GDM1 (cell line): ENCODE results near the gene ECHDC3.
"Not testable (repeated sequence)": the region's sequence is repeated elsewhere in the genome, so short reads cannot be mapped to it uniquely, and the experiment has no call there.

Experiments
- DNase-seq: peaks from one replicate; lab custom pipeline; 2025; lab: John Stamatoyannopoulos, UW

The ECHDC3 gene, protein sequence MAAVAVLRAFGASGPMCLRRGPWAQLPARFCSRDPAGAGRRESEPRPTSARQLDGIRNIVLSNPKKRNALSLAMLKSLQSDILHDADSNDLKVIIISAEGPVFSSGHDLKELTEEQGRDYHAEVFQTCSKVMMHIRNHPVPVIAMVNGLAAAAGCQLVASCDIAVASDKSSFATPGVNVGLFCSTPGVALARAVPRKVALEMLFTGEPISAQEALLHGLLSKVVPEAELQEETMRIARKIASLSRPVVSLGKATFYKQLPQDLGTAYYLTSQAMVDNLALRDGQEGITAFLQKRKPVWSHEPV

DNA sequence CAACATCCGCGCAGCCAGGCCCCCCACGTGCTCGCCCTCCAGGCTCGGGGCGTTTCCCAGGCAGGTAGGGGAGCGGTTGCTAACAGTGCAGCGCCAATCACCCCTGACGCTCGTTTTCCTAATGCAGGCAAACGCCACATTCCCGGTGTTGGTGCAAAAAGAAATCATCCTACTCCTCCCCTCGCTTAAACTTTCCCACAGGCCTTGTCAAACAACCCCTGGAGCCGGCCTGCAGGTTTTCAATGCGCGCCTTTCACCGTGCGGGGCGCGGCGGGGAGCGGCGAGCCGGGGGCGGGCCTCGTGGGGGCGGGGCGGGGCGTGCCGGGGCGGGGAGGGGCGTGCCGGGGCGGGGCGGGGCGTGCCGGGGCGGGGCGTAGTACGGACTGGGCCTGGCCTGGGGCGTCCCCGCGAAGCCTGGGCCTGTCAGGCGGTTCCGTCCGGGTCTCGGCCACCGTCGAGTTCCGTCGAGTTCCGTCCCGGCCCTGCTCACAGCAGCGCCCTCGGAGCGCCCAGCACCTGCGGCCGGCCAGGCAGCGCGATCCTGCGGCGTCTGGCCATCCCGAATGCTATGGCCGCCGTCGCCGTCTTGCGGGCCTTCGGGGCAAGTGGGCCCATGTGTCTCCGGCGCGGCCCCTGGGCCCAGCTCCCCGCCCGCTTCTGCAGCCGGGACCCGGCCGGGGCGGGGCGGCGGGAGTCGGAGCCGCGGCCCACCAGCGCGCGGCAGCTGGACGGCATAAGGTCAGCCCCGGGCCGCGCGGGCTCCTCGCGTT is at the start of gene ECHDC3:
TSS of gene ECHDC3 (plus strand) at position 374 of the 770 bp plus-strand sequence. CDS start at position 569, 195 bp downstream.
- DNase-seq, result no peak

DNA sequence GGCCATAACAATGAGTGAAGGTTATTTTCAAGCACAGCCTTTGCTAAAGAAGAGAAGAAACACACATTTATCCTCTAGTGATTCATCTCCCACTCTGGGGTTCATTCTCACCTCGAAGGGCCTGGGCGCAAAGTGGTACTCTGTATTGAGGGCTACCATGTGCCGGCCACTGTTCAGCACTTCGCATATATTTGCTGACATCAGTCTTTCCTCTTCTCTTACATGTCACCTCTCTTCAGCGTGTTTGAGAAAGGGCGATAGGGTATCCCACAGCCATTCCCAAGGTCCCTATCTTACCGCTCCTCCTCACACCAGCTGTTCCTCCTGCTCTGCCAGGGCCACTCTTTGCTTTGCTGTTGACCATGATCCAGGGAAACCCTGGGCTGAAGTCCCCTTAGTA is 48.8 kb upstream of the ECHDC3 start:
- no peak for DNase-seq

DNA sequence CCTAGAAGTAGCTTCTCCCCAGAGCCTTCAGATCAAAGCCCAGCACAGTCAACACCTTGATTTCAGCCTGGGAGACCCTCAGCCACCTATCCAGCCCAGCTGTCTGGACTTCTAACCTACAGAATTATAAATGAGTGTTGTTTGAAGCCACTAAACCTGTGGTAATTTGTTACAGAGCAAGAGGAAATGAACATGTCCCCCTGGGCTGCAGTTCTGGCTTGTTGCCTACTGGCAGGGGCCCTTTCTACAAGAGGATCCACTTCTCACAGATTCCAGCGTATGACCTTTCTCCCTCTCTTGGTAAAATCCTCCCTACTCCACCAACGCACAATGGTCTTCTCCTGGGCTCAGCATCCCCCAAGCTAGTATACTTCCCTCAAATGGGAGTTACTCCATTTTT is 46.4 kb upstream of the ECHDC3 start:
- no peak for DNase-seq

DNA sequence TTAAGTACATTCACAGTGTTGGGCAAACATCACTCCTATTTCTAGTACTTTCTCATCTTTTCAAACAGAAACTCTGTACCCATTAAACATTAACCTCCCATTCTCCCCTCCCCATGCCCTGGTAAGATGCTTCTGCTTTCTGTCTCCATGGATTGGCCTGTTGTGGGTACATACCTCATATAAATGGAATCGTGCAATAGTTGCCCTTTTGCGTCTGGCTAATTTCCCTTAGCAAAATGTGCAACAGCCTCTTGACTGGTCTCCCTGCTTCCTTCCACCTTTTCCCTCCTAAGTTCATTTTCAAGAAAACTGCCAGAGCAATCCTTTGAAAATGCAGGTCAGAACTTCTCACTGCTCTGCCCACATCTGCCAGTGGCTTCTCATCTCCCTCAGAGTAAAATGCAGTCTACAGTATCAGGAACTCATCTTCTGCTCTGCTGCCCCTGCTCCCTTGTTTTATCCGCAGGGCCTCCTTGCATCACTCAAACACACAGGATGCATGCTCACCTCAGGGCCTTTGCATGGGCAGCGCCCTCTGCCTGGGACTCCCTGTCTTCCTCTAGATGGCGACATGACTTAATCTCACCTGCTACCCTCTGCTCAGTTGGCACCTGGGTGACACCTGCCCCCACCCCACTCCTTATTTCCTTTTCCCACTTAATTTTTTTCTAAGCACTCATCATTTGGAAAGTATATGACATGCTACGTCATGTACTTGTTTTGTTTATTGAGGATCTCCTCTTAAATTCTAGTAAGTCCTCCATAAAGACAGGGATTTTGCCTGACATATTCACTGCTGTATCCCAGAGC is 44.3 kb upstream of the ECHDC3 start:
- DNase-seq, result no peak

DNA sequence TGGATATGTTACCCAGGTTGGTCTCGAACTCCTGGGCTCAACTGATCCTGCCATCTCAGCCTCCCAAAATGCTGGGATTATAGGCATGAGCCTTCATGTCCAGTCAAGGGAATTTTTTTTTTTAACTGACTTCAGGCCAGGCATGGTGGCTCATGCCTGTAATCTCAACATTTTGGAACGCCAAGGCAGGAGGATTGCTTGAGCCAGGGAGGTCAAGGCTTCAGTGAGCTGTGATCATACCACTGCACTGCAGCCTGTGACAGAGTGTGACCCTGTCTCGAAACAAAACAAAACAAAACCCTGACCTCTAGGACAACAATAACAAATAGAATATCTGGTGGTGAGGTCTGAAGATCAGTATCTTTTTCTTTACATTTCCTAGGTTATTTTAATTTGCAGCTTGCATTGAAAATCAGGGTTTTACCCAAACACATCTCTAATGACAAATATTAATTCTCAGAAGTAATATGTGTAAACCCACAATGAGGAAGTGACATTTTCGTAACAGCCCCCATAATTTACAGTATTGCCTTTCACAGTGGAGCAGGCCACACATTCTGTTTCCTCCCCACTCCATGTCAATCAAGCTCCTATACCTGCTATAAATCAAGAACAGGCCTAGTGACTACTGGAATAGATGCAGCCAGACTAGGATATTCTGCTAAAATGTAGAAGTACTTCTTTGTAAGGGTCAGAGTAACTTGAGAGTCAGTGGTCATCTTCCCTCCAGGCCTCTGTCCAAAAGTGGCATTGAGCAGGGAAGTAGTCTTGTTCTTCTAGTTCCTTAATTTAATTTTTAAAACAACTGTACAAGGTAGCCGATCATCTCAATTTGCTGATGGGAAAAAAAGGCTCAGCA is 43.3 kb upstream of the ECHDC3 start:
- no peak for DNase-seq

DNA sequence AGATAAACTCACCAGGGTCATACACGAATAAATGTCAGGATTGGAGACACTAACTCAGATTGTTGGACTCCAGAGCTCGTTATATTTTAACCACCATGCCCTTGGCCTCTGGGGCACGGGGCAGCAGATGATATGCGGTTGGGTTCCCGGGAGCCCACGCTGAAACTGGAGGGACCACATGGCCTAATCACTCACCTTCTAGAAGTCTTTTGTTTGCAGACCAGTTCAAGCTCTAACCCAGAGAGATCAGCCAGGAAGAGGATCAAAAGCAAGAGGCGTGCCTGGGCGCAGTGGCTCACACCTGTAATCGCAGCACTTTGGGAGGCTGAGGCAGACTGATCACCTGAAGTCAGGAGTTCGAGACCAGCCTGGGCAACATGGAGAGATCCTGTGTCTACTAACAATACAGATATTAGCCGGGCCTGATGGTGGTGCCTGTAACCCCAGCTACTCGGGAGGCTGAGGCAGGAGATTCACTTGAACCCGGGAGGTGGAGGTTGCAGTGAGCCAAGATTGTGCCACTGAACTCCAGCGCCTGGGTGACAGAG is 42.6 kb upstream of the ECHDC3 start:
- DNase-seq, result no peak

DNA sequence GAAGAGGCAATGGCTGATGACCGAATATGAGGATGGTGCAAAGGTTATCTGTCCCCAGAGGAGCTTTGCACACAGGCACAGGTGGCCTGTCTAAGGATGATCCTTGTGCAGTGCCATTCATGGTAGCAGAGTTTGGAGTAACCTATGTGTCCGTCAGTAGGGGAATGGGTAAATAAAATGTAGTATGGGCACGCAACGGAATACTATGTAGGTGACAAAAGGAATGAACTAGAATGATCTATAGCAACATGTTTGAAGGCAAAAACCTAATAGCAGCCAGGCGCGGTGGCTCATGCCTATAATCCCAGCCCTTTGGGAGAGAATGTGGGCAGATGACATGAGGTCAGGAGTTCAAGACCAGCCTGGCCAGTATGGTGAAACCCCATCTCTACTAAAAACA is 41.6 kb upstream of the ECHDC3 start:
- DNase-seq, result no peak

DNA sequence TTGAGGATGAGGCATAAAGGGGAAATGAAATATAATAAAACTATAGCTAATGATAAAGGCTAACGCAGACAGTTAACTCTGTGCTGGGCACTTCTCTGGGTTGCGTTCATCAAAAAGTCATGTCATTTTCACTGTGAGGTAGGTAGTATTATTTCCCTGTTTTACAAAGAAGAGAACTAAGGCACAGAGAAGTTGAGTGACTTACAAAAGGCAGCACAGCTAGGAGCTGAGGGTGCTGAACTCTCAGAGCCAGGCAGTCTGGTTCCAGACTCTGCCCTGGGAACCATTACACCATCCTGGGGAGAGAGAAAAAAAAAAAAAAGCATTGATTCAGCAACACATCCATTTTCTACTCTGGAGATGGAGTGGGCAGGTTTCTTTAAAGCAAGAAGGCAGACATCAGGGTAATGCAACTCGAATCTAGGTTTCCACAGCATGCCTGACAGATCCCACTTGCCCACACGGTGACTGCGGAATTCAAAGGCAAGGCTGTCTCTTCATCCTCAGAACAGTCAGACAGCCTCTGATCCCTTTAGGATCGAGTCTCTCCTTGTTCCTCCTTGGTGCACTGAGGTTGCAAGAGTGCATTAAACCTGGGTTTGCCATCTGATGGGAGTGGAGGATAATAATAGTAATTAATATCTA is 40.6 kb upstream of the ECHDC3 start:
- no peak for DNase-seq

DNA sequence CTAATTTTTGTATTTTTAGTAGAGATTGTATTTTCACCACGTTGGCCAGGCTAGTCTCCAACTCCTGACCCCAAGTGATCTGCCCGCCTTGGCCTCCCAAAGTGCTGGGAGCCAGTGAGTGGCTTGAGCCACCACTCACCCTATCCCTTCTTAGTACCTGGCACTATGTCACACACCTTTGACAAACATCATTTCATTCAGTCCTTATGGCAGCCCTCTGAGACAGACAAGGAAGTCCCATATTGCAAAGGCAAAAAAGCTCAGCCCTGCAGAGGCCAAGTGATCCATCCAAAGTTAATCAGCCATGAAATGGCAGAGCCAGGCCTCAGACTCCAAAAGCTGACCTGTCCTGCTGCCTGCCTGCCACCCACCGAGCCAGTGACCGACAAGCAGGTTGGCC is 39.9 kb upstream of the ECHDC3 start:
- no peak for DNase-seq

DNA sequence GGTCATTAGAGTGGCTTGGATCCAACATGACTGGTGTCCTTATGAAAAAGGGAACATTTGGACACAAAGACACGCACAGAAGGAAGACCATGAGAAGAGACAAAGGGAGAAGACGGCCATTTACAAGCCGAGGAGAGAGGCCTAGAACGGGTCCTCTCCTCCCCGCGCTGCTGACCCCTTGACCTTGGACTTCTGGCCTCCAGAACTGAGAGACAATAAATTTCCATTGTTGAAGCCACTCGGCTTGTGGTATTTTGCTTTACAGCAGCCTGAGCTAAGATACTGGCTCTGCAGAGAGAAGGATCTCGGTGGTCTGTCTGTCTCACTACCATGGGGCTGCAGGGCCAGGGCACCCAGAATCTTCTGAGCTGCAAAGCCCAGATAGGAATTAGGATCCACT is 38.1 kb upstream of the ECHDC3 start:
- no peak for DNase-seq

DNA sequence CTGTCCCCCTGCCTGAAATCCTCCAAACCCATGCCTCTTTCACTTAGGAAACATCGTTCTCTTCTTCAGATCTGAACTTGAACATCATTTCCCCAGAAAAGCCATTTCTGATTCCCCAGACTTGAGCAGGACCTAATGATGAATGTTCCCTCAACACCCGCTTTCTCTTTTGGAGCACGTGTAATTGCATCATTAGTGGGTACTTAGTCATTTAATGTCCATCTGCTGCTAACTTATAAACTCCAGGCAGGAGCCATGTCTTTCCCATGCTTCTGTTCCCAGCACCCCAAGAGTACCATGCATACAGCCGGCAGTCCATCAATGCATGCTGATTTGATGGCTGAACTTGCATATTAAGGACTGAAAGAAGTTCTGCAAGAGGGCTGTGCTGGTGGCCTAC is 36.5 kb upstream of the ECHDC3 start:
- no peak for DNase-seq

DNA sequence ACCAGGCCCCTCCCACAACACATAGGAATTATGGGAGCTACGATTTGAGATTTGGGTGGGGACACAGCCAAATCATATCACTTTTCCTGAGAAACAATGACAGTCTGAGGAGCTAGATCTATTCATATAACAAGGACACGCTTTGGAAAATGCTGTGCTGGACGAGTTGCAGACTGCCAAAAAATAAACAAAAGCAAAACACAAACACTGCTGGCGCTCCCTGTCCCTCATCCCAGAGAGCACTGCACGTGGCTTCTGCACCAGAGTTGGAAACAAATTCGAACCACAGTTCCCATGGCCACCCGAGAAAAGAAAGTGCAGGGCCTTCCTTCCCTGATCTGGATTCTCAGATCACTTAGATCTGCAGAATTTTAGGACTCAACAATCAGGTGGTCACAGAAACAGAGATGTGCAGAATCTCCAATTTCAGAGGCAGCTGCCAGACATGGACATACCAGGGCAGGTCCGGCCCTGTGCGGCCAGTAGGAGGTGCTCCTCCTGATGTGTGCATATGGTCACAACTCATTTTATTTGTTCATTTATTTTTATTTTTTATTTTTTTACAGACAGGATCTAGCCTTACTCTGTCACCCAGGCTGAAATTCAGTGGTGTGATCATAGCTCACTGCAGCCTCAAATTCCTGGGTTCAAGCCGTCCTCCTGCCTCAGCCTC is 35.2 kb upstream of the ECHDC3 start:
- no peak for DNase-seq

DNA sequence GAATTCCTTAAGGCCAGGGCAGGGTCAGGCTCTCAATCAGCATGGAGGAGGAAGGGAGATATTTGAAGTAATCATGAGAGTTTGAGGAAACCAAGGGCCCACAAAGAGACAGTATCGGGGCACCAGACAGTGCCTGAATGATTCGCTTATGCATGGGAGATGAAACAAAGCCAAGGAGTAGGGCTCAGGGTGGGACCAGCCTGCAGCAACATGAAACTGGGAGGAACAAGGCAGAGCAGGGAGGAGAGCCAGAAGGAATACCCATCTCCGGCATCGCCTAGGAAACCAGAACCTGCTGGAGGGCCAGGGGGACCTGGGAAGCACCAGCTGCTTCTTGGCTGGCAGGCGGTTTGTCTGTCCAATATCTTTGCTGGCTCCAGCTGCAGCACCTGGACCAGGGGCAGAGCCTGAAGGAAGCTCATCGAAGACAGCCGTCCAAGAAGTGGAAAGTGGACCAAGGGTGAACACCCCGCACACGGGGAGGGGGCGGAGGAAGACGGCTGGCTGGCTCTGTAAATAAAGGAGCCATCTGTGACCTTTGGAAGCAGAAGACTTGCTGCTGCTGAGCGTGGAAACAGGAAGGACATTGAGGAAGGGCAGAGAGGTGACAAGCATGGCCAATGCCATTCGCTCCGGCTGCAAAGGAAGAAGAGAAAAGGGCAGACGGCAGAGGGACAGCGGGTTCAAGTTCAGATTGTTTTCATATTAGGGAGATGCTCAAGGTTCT is 34.4 kb upstream of the ECHDC3 start:
- DNase-seq, result no peak

DNA sequence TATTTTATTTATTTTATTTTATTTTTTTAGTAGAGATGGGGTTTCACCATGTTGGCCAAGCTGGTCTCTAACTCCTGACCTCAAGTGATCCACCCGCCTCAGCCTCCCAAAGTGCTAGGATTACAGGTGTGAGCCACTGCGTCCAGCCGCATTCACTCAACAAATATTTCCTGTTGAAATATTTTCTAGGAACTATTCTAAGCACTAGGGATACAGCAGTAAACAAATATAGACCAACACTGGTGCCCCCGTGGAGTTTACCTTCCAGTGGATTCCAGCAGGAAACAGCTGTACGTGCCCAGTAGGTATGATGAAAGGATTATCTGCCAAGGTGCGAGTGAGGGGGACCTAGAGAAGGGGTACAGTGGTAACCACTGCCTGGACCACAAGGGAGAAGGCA is 33.4 kb upstream of the ECHDC3 start:
- not testable (repeated sequence) for DNase-seq

DNA sequence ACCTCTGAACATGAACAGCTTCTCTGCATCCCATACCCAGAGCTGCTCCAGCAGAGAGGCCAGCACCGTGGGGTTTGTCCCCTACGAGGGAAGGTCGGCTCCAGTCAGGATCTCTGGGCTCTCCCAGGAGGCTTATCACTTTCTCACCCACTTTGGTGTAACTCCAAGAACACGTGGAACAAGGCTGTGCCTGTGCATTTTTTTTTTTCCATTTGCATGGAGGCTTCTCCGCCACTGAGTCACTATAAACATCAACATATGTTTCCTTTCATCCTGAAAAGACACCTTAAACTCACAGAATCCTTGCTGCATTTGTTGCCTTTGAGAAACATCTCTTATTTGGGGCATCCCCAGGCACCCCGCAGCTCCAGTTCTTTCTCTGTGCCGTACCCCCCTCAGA is 29.4 kb upstream of the ECHDC3 start:
- DNase-seq, result no peak

DNA sequence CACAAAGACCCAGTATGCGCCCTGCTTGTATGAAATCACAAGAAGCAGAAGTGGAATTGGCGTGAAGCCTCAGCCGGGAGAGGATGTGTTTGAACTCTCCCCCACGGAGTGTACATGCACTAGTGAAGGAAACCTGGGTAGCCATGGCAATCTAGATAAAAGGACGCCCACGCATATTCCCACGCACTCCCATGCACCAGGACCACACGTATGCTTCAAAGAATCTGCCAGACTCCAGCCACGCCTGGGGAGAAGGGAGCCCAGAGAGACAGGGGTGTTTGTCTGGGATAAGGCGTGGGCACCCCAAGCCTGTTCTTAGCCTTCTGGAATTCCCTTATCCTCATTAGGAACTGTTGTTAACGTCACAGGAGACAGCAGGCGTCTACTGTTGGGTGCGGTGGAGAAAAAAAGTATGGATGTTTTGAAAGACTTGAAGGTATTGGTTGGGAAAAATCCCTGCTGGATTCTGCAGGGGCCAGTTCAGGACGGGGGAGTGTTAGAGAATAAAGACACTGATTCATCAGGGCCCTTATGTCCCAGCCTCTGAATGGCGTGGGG is 28.9 kb upstream of the ECHDC3 start:
- DNase-seq, result peak; percentile 37

DNA sequence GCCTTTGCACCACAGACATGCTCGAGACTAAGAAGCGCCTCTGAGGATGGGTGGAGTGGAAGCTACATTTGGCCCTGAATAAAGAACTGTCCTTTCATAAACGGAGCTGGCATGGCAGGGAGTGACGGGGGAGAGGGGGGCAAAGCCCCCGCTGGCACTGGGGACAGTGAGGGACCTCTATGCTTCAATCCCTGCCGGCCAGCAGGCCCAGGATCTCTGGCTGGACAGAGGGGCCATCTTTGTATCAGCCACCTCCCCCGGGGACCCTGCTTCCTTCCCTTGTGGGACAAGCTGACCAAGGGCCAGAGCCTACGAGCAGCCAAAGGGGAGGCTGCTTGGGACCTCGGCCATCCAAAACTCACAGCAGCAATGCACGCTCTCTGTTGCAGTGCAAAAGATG is 28.2 kb upstream of the ECHDC3 start:
- no peak for DNase-seq

DNA sequence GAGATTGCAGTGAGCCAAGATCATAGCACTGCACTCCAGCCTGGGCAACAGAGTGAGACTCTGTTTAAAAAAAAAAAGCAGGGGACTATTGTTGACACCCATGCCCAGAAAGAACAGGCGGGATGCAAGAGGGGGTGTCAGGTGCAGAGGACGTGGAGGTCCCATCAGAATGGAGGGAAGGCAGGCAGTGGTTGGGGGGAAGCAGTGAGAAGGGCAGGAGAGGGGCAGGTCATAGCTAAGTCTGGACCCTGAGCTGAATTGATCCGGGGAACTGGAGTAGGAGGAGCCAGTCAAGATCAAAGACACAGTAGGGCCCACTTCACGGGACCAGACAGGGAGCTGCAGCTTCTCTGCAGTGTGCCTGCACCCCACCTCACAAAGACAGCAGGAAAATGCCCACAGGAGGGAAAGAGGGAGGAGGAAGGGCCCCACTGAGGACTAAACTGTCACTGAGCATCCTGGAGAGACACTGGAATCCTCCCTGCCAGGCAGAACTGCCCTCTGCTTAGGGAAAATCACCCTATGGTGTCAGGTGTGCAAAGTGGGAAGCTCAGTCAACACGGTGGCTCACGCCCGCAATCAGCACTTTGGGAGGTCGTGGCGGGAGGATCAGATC is 27.3 kb upstream of the ECHDC3 start:
- DNase-seq, result no peak
